ENCODE measurements around the gene NR1I3. TPM values are rescaled to one million over a fixed set of nuclear protein-coding genes. Genes with fewer than 3 reads are reported as not detected.

The NR1I3 gene
- total and polyA plus RNA-seq, 2 experiments from 2014 or later, result 2.6 to 8.1 TPM

Small RNA genes within 50 kb of the gene (microRNA-seq; reads per million reads assigned to microRNA genes)
- 3.1 reads per million for gene MIR5187

Other genes with a start within 250 kb of the NR1I3 start
- gene F11R, start 217.1 kb downstream of the NR1I3 start, total RNA-seq, result 140 and 180 TPM in 2 replicates
- gene F11R, start 217.1 kb downstream of the NR1I3 start, polyA plus RNA-seq, result 148 and 149 TPM in 2 replicates
- gene TSTD1, start 199.2 kb downstream of the NR1I3 start, total RNA-seq, result 30.8 and 36.3 TPM in 2 replicates
- gene TSTD1, start 199.2 kb downstream of the NR1I3 start, polyA plus RNA-seq, result 101 and 102 TPM in 2 replicates
- gene USF1, start 192.2 kb downstream of the NR1I3 start, total RNA-seq, result 62.1 and 85.1 TPM in 2 replicates
- gene USF1, start 192.2 kb downstream of the NR1I3 start, polyA plus RNA-seq, result 11.9 and 23.2 TPM in 2 replicates
- gene ARHGAP30, start 168.3 kb downstream of the NR1I3 start, total RNA-seq, result 0.52 and 0.80 TPM in 2 replicates
- gene ARHGAP30, start 168.3 kb downstream of the NR1I3 start, polyA plus RNA-seq, result 1.4 and 1.7 TPM in 2 replicates
- gene NECTIN4, start 148.6 kb downstream of the NR1I3 start, total RNA-seq, result 5.9 and 7.0 TPM in 2 replicates
- gene NECTIN4, start 148.6 kb downstream of the NR1I3 start, polyA plus RNA-seq, result 8.5 and 12.7 TPM in 2 replicates
- 1.4 and 3.9 TPM in 2 replicates for gene KLHDC9, start 139.8 kb downstream of the NR1I3 start, total RNA-seq
- 4.5 and 7.4 TPM in 2 replicates for gene KLHDC9, start 139.8 kb downstream of the NR1I3 start, polyA plus RNA-seq
- 47.6 and 63.1 TPM in 2 replicates for gene PFDN2, start 120.2 kb downstream of the NR1I3 start, total RNA-seq
- gene PFDN2, start 120.2 kb downstream of the NR1I3 start, polyA plus RNA-seq, result 84.6 and 93.2 TPM in 2 replicates
- 41.3 and 47.5 TPM in 2 replicates for gene NIT1, start 120.1 kb downstream of the NR1I3 start, total RNA-seq
- 48.9 and 50.4 TPM in 2 replicates for gene NIT1, start 120.1 kb downstream of the NR1I3 start, polyA plus RNA-seq
- gene DEDD, start 105.5 kb downstream of the NR1I3 start, total RNA-seq, result 19.0 and 21.8 TPM in 2 replicates
- 24.3 and 27.1 TPM in 2 replicates for gene DEDD, start 105.5 kb downstream of the NR1I3 start, polyA plus RNA-seq
- gene UFC1, start 84.2 kb downstream of the NR1I3 start, total RNA-seq, result 105 and 136 TPM in 2 replicates
- 119 and 128 TPM in 2 replicates for gene UFC1, start 84.2 kb downstream of the NR1I3 start, polyA plus RNA-seq
- 5.5 and 7.7 TPM in 2 replicates for gene USP21, start 78.7 kb downstream of the NR1I3 start, total RNA-seq
- 24.4 and 44.7 TPM in 2 replicates for gene USP21, start 78.7 kb downstream of the NR1I3 start, polyA plus RNA-seq
- gene PPOX, start 71.8 kb downstream of the NR1I3 start, total RNA-seq, result 11.2 and 18.3 TPM in 2 replicates
- gene PPOX, start 71.8 kb downstream of the NR1I3 start, polyA plus RNA-seq, result 30.7 and 31.6 TPM in 2 replicates
- gene B4GALT3, start 60.7 kb downstream of the NR1I3 start, total RNA-seq, result 32.2 and 36.0 TPM in 2 replicates
- gene B4GALT3, start 60.7 kb downstream of the NR1I3 start, polyA plus RNA-seq, result 48.1 and 56.9 TPM in 2 replicates
- 1.2 and 2.3 TPM in 2 replicates for gene ADAMTS4, start 39.1 kb downstream of the NR1I3 start, total RNA-seq
- 4.4 and 6.1 TPM in 2 replicates for gene ADAMTS4, start 39.1 kb downstream of the NR1I3 start, polyA plus RNA-seq
- gene NDUFS2, start 35.8 kb downstream of the NR1I3 start, total RNA-seq, result 103 TPM in 2 replicates
- gene NDUFS2, start 35.8 kb downstream of the NR1I3 start, polyA plus RNA-seq, result 163 and 177 TPM in 2 replicates
- 1.1 and 4.3 TPM in 2 replicates for gene FCER1G, start 22.9 kb downstream of the NR1I3 start, total RNA-seq
- gene FCER1G, start 22.9 kb downstream of the NR1I3 start, polyA plus RNA-seq, result 4.8 and 14.5 TPM in 2 replicates
- gene APOA2, start 14.6 kb downstream of the NR1I3 start, total RNA-seq, result 3,581 and 4,608 TPM in 2 replicates
- gene APOA2, start 14.6 kb downstream of the NR1I3 start, polyA plus RNA-seq, result 5,258 and 8,089 TPM in 2 replicates
- 11.4 and 15.7 TPM in 2 replicates for gene TOMM40L, start 12.1 kb downstream of the NR1I3 start, total RNA-seq
- 14.5 and 15.7 TPM in 2 replicates for gene TOMM40L, start 12.1 kb downstream of the NR1I3 start, polyA plus RNA-seq
- gene PCP4L1, start 20.5 kb upstream of the NR1I3 start, total RNA-seq, result 1.4 and 2.6 TPM in 2 replicates
- 1.4 and 1.7 TPM in 2 replicates for gene PCP4L1, start 20.5 kb upstream of the NR1I3 start, polyA plus RNA-seq
- 0.80 and 2.1 TPM in 2 replicates for gene MPZ, start 71.8 kb upstream of the NR1I3 start, total RNA-seq
- gene MPZ, start 71.8 kb upstream of the NR1I3 start, polyA plus RNA-seq, result 0.21 TPM in 1 of 2 replicates, not detected in the other
- gene SDHC, start 76.2 kb upstream of the NR1I3 start, total RNA-seq, result 131 and 169 TPM in 2 replicates
- 291 and 358 TPM in 2 replicates for gene SDHC, start 76.2 kb upstream of the NR1I3 start, polyA plus RNA-seq
- not detected in 2 replicates for gene CFAP126, start 129.7 kb upstream of the NR1I3 start, total RNA-seq
- gene CFAP126, start 129.7 kb upstream of the NR1I3 start, polyA plus RNA-seq, result not detected in 2 replicates